Right lobe of liver (tissue), 6 donors: ENCODE data around the gene RTN4R. TPM values are rescaled to one million over a fixed set of nuclear protein-coding genes. Genes with fewer than 3 reads are reported as not detected.

Experiments used
- ATAC-seq, 4 donors: fragments of 200-7000 bp; cut with Tn5 transposase; one replicate each; pipeline ENCODE4 v1.9.1; 2020; ENCODE audit warnings: mild to moderate bottlenecking in 4 of 4, moderate library complexity in 4 of 4
- DNase-seq, 3 donors: peaks; one replicate each; pipeline ENCODE4 v3.0.0-alpha.2; 2020
- H3K27ac ChIP-seq, 3 donors: fragments of 200-600 bp; one replicate each; pipeline ENCODE4 v1.8.0; 2022
- H3K27me3 ChIP-seq, 2 donors: fragments of 200-600 bp; one replicate each; pipeline ENCODE4 v1.8.0; 2022
- H3K36me3 ChIP-seq, 4 donors: fragments of 200-600 bp; sonication (generic) in 1 of 4; one replicate each; pipeline versions ENCODE4 v1.5.1 to v1.8.0; 2017 to 2022; ENCODE audit warnings: control low read depth in 1 of 4
- H3K4me1 ChIP-seq, 4 donors: fragments of 200-600 bp; sonication (generic) in 1 of 4; one replicate each; pipeline versions ENCODE4 v1.5.1 to v1.8.0; 2017 to 2022; ENCODE audit warnings: control low read depth in 1 of 4
- H3K4me3 ChIP-seq, 3 donors: fragments of 200-600 bp; one replicate each; pipeline ENCODE4 v1.8.0; 2022
- H3K9me3 ChIP-seq, 4 donors: fragments of 200-600 bp; sonication (generic) in 1 of 4; one replicate each; pipeline versions ENCODE4 v1.5.1 to v1.8.0; 2017 to 2022; ENCODE audit warnings: control low read depth in 1 of 4
- POLR2A ChIP-seq: fragments of 450-650 bp; IDR thresholded peaks from one replicate; pipeline ENCODE4 v1.6.1; 2017; ENCODE audit warnings: antibody characterized with exemption, mild to moderate bottlenecking
- WGBS: methylation state at CpG from one replicate; pipeline ENCODE4 v1.1.6; 2018; ENCODE audit warnings: low coverage, low lambda C conversion rate; ENCODE audit not compliant: insufficient coverage; ENCODE audit errors: missing lambda C conversion rate; 5-methylcytosine and 5-hydroxymethylcytosine counted together
- intact Hi-C, 2 donors: fragments of 100-400 bp; cut with DNase I; formaldehyde crosslinking; loops; one replicate each; pipeline versions ENCODE4 v1.11.2 to v1.14.1; 2022
- total RNA-seq, 6 experiments: library from RNA; depleted of rRNA in 2 of 6; stranded (reverse); fragments of >200 nt in 2 of 6; fragmentation: NEBNext Ultra II Directional in 3 of 6; extraction: Animal tissue kit (Norgen Biotek cat#: 25700) in 3 of 6; gene quantifications; one replicate each; pipeline versions ENCODE4 v1.1.0 to v1.2.4, GENCODE V29; 2016 to 2023
- TF ChIP-seq, protein P1 (sequence below), 4 donors: fragments of 200-600 bp in 3 of 4; fragments of 450-650 bp in 1 of 4; IDR thresholded peaks; one replicate each; pipeline versions ENCODE4 v1.5.1 to v1.8.0; 2016 to 2022; ENCODE audit warnings: antibody characterized with exemption in 4 of 4, mild to moderate bottlenecking in 2 of 4
- donor health status: DM: no; HTN: yes; CAD: no.
- donor health status: DM: no; HTN: no; CAD: no.
- donor health status: DM: no; HTN: no; CAD: no.
- donor health status: DM: no; HTN: yes; CAD: no.
- donor health status: DM: no; HTN: yes; CAD: no.

The RTN4R gene
- total RNA-seq, 6 experiments from 2014 or later: 3.0 to 12.4 (median 8.5) TPM

- Histone ChIP-seq H3K4me3 (no peak overlapping the region), H3K4me1 (peaks cover 0 to 15% (median 6%) of the 10 kb centered on the region in 4 donors), H3K27ac (no peak overlapping the region), H3K36me3 (no peaks in the 10 kb centered on the region), H3K9me3 (no peaks in the 10 kb centered on the region), H3K27me3 (no peaks in the 10 kb centered on the region)
- no peak for TF ChIP-seq POLR2A
- TF ChIP-seq, protein P1, sequence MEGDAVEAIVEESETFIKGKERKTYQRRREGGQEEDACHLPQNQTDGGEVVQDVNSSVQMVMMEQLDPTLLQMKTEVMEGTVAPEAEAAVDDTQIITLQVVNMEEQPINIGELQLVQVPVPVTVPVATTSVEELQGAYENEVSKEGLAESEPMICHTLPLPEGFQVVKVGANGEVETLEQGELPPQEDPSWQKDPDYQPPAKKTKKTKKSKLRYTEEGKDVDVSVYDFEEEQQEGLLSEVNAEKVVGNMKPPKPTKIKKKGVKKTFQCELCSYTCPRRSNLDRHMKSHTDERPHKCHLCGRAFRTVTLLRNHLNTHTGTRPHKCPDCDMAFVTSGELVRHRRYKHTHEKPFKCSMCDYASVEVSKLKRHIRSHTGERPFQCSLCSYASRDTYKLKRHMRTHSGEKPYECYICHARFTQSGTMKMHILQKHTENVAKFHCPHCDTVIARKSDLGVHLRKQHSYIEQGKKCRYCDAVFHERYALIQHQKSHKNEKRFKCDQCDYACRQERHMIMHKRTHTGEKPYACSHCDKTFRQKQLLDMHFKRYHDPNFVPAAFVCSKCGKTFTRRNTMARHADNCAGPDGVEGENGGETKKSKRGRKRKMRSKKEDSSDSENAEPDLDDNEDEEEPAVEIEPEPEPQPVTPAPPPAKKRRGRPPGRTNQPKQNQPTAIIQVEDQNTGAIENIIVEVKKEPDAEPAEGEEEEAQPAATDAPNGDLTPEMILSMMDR (IDR thresholded peaks at IDR 0.05): no peak
- no peak for DNase-seq
- 48% methylated on average over 5 of the region's 24 CpGs for WGBS
- peak; percentile 58 to 84 (median 76) for ATAC-seq
- intact Hi-C loops: no loop called here
These were observed 38.0 kb downstream of the RTN4R start for GRCh38 chr22:20229916-20230775.

- no peak overlapping the region for H3K27ac ChIP-seq
- TF ChIP-seq POLR2A: no peak
- TF ChIP-seq, protein P1 (IDR thresholded peaks at IDR 0.05): no peak
- peaks cover 0 to 14% (median 6%) of the 10 kb centered on the region in 4 donors for H3K4me1 ChIP-seq
- intact Hi-C loops: no loop called here
- 83% methylated on average over 1 of the region's 5 CpGs for WGBS
- DNase-seq (no peak), ATAC-seq (no peak)
- no peaks in the 10 kb centered on the region for H3K27me3 ChIP-seq
- no peak overlapping the region for H3K4me3 ChIP-seq
- H3K36me3 ChIP-seq: no peaks in the 10 kb centered on the region
- H3K9me3 ChIP-seq: no peaks in the 10 kb centered on the region
These were observed 39.2 kb downstream of the RTN4R start for GRCh38 chr22:20228939-20229272.

DNA sequence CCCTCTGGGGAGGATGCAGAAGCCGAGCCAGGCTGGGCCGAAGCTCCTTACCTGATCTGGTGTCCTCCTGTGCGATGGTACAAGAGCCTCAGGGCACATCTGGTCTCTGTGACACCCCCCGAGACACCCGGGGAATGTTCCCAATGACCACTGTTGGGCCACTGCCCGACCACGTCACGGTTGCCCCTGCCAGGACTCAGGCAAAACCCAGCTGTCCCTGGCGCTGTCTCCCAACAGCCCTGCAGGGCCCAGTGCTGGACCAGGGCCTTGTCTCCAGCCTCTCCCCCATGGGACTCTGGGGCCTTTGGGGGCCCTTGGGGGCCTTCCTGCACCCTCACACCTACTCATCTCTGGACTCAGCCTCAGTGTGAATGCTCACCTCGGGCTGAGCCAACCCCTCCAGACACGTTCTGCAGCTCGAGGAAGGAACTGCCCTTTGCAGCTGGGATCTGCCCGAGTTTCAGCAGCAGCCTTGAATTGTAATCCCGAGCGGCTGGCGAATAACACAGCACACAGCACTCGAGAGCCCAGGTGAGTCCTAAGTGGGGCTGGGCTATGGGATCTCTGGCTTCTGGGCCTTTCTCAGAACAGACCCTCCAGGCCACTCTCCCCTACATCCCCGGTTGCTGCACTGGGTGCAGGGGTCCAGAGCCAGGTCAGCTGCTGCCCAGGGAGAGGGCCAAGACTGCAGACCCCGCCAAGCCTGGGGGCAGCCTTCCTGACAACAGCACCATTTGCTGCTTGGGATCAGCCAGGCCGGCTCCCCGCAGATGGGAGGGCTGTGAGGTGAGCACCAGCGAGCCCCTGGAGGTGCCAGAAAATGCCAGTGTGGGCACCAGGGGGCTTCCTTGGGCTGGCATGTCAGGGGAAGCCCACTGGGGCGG lies 39.8 kb downstream of the RTN4R start:
- TF ChIP-seq POLR2A: no peak
- TF ChIP-seq, protein P1 (IDR thresholded peaks at IDR 0.05): no peak
- no CpG with 5 or more reads among the region's 23 CpGs for WGBS
- DNase-seq (no peak), ATAC-seq (no peak)
- no peak overlapping the region for H3K27ac ChIP-seq
- no peaks in the 10 kb centered on the region for H3K9me3 ChIP-seq
- H3K4me3 ChIP-seq: no peak overlapping the region
- no peaks in the 10 kb centered on the region for H3K36me3 ChIP-seq
- H3K27me3 ChIP-seq: no peaks in the 10 kb centered on the region
- intact Hi-C loops: no loop called here
- H3K4me1 ChIP-seq: peaks cover 0 to 16% (median 6%) of the 10 kb centered on the region in 4 donors

GRCh38 chr22:20227363-20227762 lies 40.8 kb downstream of the RTN4R start:
- Histone ChIP-seq H3K9me3 (no peaks in the 10 kb centered on the region), H3K27me3 (no peaks in the 10 kb centered on the region), H3K27ac (no peak overlapping the region), H3K36me3 (no peaks in the 10 kb centered on the region), H3K4me1 (peaks cover 0 to 25% (median 10%) of the 10 kb centered on the region in 4 donors), H3K4me3 (no peak overlapping the region)
- ATAC-seq (no peak), DNase-seq (no peak)
- intact Hi-C loops: no loop called here
- no CpG with 5 or more reads among the region's 7 CpGs for WGBS
- TF ChIP-seq, protein P1 (IDR thresholded peaks at IDR 0.05): no peak
- no peak for TF ChIP-seq POLR2A
